AG09319 (cell line): ENCODE results near the gene SLFN12.
"Not testable (repeated sequence)": the region's sequence is repeated elsewhere in the genome, so short reads cannot be mapped to it uniquely, and the experiment has no call there.

Experiments used
- DNase-seq: peaks from one replicate; pipeline ENCODE4 v3.0.0-alpha.2; 2010; ENCODE audit warnings: low read depth; ENCODE audit errors: extremely low read depth
- CTCF ChIP-seq: IDR thresholded peaks from 2 replicates; pipeline ENCODE4 v1.5.1; 2011; ENCODE audit warnings: low read depth, mild to moderate bottlenecking, inconsistent platforms, low read length, moderate library complexity

Gene SLFN12

GRCh38 chr17:35429702-35430101 lies 2.6 kb downstream of the SLFN12 start:
- no peak for DNase-seq
- no peak for TF ChIP-seq CTCF

- no peak for TF ChIP-seq CTCF
- DNase-seq = no peak
These were observed 4.1 kb downstream of the SLFN12 start for GRCh38 chr17:35428229-35428628.

GRCh38 chr17:35423761-35424160 lies 8.5 kb downstream of the SLFN12 start:
- no peak for TF ChIP-seq CTCF

GRCh38 chr17:35421069-35421468 lies 11.2 kb downstream of the SLFN12 start:
- DNase-seq = not testable (repeated sequence)

More at GRCh38 chr17:35423761-35424160, 8.5 kb downstream of the SLFN12 start:
- no peak for DNase-seq

- no peak for TF ChIP-seq CTCF
- no peak for DNase-seq
These were observed 15.6 kb downstream of the SLFN12 start for GRCh38 chr17:35416659-35417058.

- not testable (repeated sequence) for DNase-seq
These were observed 17.6 kb downstream of the SLFN12 start for GRCh38 chr17:35414707-35415106.

- no peak for DNase-seq
- no peak for TF ChIP-seq CTCF
These were observed 18.1 kb downstream of the SLFN12 start for GRCh38 chr17:35414247-35414646.

- DNase-seq = no peak
- no peak for TF ChIP-seq CTCF
These were observed 24.8 kb downstream of the SLFN12 start for GRCh38 chr17:35407531-35407930.

- no peak for DNase-seq
These were observed 25.7 kb downstream of the SLFN12 start for GRCh38 chr17:35406568-35406967.

More at GRCh38 chr17:35406568-35406967, 25.7 kb downstream of the SLFN12 start:
- no peak for TF ChIP-seq CTCF
